ENCODE results near the gene TRIM39. TPM values are rescaled to one million over a fixed set of nuclear protein-coding genes. Genes with fewer than 3 reads are reported as not detected.

The TRIM39 gene
- total and polyA plus RNA-seq, 2 of the 13 experiments (the other 11 are each of a cell fraction or from before 2014, with no cell fraction given), result 7.7 to 14.6 TPM

GRCh38 chr6:30359276-30359675 is 32.5 kb downstream of the TRIM39 start:
- 17% methylated on average over 5 of the region's 5 CpGs for WGBS (ENCODE audit: low lambda C conversion rate)
- no peak overlapping the region for H3K9ac ChIP-seq (ENCODE audit: insufficient read depth, low read depth, low read length)
- no peaks in the 10 kb centered on the region for H3K4me1 ChIP-seq (ENCODE audit: insufficient read depth, low read length)
- H3K4me3 ChIP-seq (replicated peaks in 1 of 3; ENCODE audit: insufficient read depth in 1 of 3, low read depth in 2 of 3, low read length in 3 of 3), result no peak overlapping the region
- peaks cover 9 to 59% of the 10 kb centered on the region in 2 experiments for H3K27me3 ChIP-seq (ENCODE audit: control insufficient read depth in 1 of 2, insufficient read depth in 2 of 2, low read length in 2 of 2)
- in situ Hi-C loops (cut with HindIII; ENCODE audit: extremely low pct_ligation_motif_present, low pct_unique_long_range_greater_than_20kb), result no loop called here
- H3K79me2 ChIP-seq (ENCODE audit: insufficient read depth, low read length), result no peaks in the 10 kb centered on the region
- no TSS peak for BruUV-seq (replicated peaks)
- TF ChIP-seq, protein P1, sequence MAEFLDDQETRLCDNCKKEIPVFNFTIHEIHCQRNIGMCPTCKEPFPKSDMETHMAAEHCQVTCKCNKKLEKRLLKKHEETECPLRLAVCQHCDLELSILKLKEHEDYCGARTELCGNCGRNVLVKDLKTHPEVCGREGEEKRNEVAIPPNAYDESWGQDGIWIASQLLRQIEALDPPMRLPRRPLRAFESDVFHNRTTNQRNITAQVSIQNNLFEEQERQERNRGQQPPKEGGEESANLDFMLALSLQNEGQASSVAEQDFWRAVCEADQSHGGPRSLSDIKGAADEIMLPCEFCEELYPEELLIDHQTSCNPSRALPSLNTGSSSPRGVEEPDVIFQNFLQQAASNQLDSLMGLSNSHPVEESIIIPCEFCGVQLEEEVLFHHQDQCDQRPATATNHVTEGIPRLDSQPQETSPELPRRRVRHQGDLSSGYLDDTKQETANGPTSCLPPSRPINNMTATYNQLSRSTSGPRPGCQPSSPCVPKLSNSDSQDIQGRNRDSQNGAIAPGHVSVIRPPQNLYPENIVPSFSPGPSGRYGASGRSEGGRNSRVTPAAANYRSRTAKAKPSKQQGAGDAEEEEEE (CRISPR knock-in tag; IDR thresholded peaks at IDR 0.05; ENCODE audit: borderline replicate concordance), result no peak
- no peak for TF ChIP-seq WIZ (CRISPR knock-in tag; IDR thresholded peaks at IDR 0.05)
- TF ChIP-seq RFX5 (IDR thresholded peaks at IDR 0.05; ENCODE audit: low read depth, low read length), result no peak
- TF ChIP-seq REPIN1 (CRISPR knock-in tag; IDR thresholded peaks at IDR 0.05; ENCODE audit: borderline replicate concordance, low read depth), result no peak
- no peak for TF ChIP-seq ZNF616 (CRISPR knock-in tag; IDR thresholded peaks at IDR 0.05; ENCODE audit: low read depth)
- no peak for TF ChIP-seq ZNF777 (CRISPR knock-in tag; IDR thresholded peaks at IDR 0.05)
- no peak for TF ChIP-seq HOXD1 (CRISPR knock-in tag; IDR thresholded peaks at IDR 0.05)
- no peak for TF ChIP-seq ZNF121 (CRISPR knock-in tag; IDR thresholded peaks at IDR 0.05)
- TF ChIP-seq ZFAT (CRISPR knock-in tag; conservative IDR thresholded peaks at IDR 0.05), result no peak
- no peak for TF ChIP-seq RFXAP (CRISPR knock-in tag; IDR thresholded peaks at IDR 0.05; ENCODE audit: borderline replicate concordance)
- no peak for TF ChIP-seq JUNB (CRISPR knock-in tag; IDR thresholded peaks at IDR 0.05; ENCODE audit: borderline replicate concordance)
- TF ChIP-seq YEATS4 (CRISPR knock-in tag; IDR thresholded peaks at IDR 0.05; ENCODE audit: borderline replicate concordance), result no peak
- TF ChIP-seq ZNF781 (CRISPR knock-in tag; IDR thresholded peaks at IDR 0.05; ENCODE audit: borderline replicate concordance, not compliant biosample characterization), result no peak
- TF ChIP-seq ZNF672 (CRISPR knock-in tag; IDR thresholded peaks at IDR 0.05), result no peak
- no peak for TF ChIP-seq ZNF800 (CRISPR knock-in tag; IDR thresholded peaks at IDR 0.05)
- TF ChIP-seq KDM5B (CRISPR knock-in tag; IDR thresholded peaks at IDR 0.05; ENCODE audit: borderline replicate concordance), result no peak
- no peak for TF ChIP-seq ZNF12 (CRISPR knock-in tag; IDR thresholded peaks at IDR 0.05)
- TF ChIP-seq HIVEP1 (CRISPR knock-in tag; IDR thresholded peaks at IDR 0.05), result no peak
- TF ChIP-seq, protein P2, sequence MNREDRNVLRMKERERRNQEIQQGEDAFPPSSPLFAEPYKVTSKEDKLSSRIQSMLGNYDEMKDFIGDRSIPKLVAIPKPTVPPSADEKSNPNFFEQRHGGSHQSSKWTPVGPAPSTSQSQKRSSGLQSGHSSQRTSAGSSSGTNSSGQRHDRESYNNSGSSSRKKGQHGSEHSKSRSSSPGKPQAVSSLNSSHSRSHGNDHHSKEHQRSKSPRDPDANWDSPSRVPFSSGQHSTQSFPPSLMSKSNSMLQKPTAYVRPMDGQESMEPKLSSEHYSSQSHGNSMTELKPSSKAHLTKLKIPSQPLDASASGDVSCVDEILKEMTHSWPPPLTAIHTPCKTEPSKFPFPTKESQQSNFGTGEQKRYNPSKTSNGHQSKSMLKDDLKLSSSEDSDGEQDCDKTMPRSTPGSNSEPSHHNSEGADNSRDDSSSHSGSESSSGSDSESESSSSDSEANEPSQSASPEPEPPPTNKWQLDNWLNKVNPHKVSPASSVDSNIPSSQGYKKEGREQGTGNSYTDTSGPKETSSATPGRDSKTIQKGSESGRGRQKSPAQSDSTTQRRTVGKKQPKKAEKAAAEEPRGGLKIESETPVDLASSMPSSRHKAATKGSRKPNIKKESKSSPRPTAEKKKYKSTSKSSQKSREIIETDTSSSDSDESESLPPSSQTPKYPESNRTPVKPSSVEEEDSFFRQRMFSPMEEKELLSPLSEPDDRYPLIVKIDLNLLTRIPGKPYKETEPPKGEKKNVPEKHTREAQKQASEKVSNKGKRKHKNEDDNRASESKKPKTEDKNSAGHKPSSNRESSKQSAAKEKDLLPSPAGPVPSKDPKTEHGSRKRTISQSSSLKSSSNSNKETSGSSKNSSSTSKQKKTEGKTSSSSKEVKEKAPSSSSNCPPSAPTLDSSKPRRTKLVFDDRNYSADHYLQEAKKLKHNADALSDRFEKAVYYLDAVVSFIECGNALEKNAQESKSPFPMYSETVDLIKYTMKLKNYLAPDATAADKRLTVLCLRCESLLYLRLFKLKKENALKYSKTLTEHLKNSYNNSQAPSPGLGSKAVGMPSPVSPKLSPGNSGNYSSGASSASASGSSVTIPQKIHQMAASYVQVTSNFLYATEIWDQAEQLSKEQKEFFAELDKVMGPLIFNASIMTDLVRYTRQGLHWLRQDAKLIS (CRISPR knock-in tag; IDR thresholded peaks at IDR 0.05), result no peak
- TF ChIP-seq SMARCE1 (IDR thresholded peaks at IDR 0.05; ENCODE audit: borderline replicate concordance), result no peak
- CTCF ChIA-PET (ENCODE audit: low intra/inter-chr PET ratio, low total read pairs), result interaction anchor here (0.8 to 2.4 kb wide), 2 partner anchors 38 to 94 kb away, joined by 3 to 29 read pairs; no protein-coding TSS in a partner anchor
- ATAC-seq, result no peak
- no peaks in the 10 kb centered on the region for H4K20me1 ChIP-seq (ENCODE audit: insufficient read depth, low read length)
- DNase-seq (ENCODE audit: low spot score), result no peak
- intact Hi-C loops (cut with micrococcal nuclease; ENCODE audit: unreplicated experiment), result loop anchor here (5.0 kb wide), 1 partner anchor 122 kb away; no protein-coding TSS in a partner anchor
- no peaks in the 10 kb centered on the region for H3K36me3 ChIP-seq (replicated peaks in 1 of 2; ENCODE audit: control insufficient read depth in 1 of 2, insufficient read depth in 2 of 2, low read length in 2 of 2)
- H3K9me3 ChIP-seq (ENCODE audit: low read length), result no peaks in the 10 kb centered on the region
- no peak overlapping the region for H2AFZ ChIP-seq (ENCODE audit: low read length)
- H3K27ac ChIP-seq (ENCODE audit: extremely low read length, insufficient read depth, low read length), result no peak overlapping the region
- FAIRE-seq, result no peak
- no peak overlapping the region for H3K4me2 ChIP-seq (ENCODE audit: low read depth, low read length)
- POLR2A ChIA-PET, result no interaction called here
